Measurements from ENCODE around the gene OPN1SW.

Gene OPN1SW

GRCh38 chr7:128755075-128755818, 20.3 kb downstream of the OPN1SW start:
- no peaks in the 10 kb centered on the region for H3K9me3 ChIP-seq (ENCODE audit: insufficient read depth, low read depth, low read length)
- no peak overlapping the region for H3K4me2 ChIP-seq (ENCODE audit: low read depth, low read length, poor library complexity, severe bottlenecking)
- H3K36me3 ChIP-seq (ENCODE audit: insufficient read depth, low read length) = peaks cover 90% of the 10 kb centered on the region
- H3K4me3 ChIP-seq (ENCODE audit: low read length, poor library complexity, severe bottlenecking) = no peak overlapping the region
- no peak for TF ChIP-seq EZH2phosphoT487 (IDR thresholded peaks at IDR 0.05; ENCODE audit: borderline replicate concordance)
- TF ChIP-seq, protein P1, sequence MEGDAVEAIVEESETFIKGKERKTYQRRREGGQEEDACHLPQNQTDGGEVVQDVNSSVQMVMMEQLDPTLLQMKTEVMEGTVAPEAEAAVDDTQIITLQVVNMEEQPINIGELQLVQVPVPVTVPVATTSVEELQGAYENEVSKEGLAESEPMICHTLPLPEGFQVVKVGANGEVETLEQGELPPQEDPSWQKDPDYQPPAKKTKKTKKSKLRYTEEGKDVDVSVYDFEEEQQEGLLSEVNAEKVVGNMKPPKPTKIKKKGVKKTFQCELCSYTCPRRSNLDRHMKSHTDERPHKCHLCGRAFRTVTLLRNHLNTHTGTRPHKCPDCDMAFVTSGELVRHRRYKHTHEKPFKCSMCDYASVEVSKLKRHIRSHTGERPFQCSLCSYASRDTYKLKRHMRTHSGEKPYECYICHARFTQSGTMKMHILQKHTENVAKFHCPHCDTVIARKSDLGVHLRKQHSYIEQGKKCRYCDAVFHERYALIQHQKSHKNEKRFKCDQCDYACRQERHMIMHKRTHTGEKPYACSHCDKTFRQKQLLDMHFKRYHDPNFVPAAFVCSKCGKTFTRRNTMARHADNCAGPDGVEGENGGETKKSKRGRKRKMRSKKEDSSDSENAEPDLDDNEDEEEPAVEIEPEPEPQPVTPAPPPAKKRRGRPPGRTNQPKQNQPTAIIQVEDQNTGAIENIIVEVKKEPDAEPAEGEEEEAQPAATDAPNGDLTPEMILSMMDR (conservative IDR thresholded peaks at IDR 0.05; ENCODE audit: low read length) = no peak
- H4K20me1 ChIP-seq (ENCODE audit: insufficient read depth, low read length, poor library complexity, severe bottlenecking) = peaks cover 10% of the 10 kb centered on the region
- no peaks in the 10 kb centered on the region for H3K27me3 ChIP-seq (ENCODE audit: insufficient read depth, low read length, poor library complexity, severe bottlenecking)
- peaks cover 6% of the 10 kb centered on the region for H3K4me1 ChIP-seq (ENCODE audit: insufficient read depth, low read length, poor library complexity, severe bottlenecking)
- H3K79me2 ChIP-seq (ENCODE audit: insufficient read depth, low read length) = peaks cover 21% of the 10 kb centered on the region; the same call in 1 of the 2 replicates
- no peak overlapping the region for H2AFZ ChIP-seq (ENCODE audit: low read length)
- H3K9me2 ChIP-seq (replicated peaks; ENCODE audit: low read depth, low read length) = no peaks in the 10 kb centered on the region
- H3K9ac ChIP-seq (ENCODE audit: low read depth, low read length, poor library complexity, severe bottlenecking) = no peak overlapping the region
- H3F3A ChIP-seq (ENCODE audit: low read depth) = no peaks in the 10 kb centered on the region

- Histone ChIP-seq H4K20me1 (ENCODE audit: insufficient read depth, low read length, poor library complexity, severe bottlenecking) (peaks cover 28% of the 10 kb centered on the region), H3K9me2 (replicated peaks; ENCODE audit: low read depth, low read length) (no peaks in the 10 kb centered on the region), H3F3A (ENCODE audit: low read depth) (no peaks in the 10 kb centered on the region), H3K79me2 (ENCODE audit: insufficient read depth, low read length) (peaks cover 46% of the 10 kb centered on the region), H3K4me3 (ENCODE audit: low read length, poor library complexity, severe bottlenecking) (no peak overlapping the region), H3K36me3 (ENCODE audit: insufficient read depth, low read length) (peaks cover 88% of the 10 kb centered on the region), H3K9me3 (ENCODE audit: insufficient read depth, low read depth, low read length) (no peaks in the 10 kb centered on the region), H2AFZ (ENCODE audit: low read length) (no peak overlapping the region), H3K4me2 (ENCODE audit: low read depth, low read length, poor library complexity, severe bottlenecking) (no peak overlapping the region), H3K9ac (ENCODE audit: low read depth, low read length, poor library complexity, severe bottlenecking) (no peak overlapping the region), H3K4me1 (ENCODE audit: insufficient read depth, low read length, poor library complexity, severe bottlenecking) (peaks cover 12% of the 10 kb centered on the region), H3K27me3 (ENCODE audit: insufficient read depth, low read length, poor library complexity, severe bottlenecking) (no peaks in the 10 kb centered on the region)
- TF ChIP-seq, protein P1 (conservative IDR thresholded peaks at IDR 0.05; ENCODE audit: low read length) = no peak
- no peak for TF ChIP-seq EZH2phosphoT487 (IDR thresholded peaks at IDR 0.05; ENCODE audit: borderline replicate concordance)
These were observed 23.3 kb downstream of the OPN1SW start for GRCh38 chr7:128752251-128752650.

- H3K9ac ChIP-seq (ENCODE audit: low read depth, low read length, poor library complexity, severe bottlenecking) = no peak overlapping the region
- no peaks in the 10 kb centered on the region for H3F3A ChIP-seq (ENCODE audit: low read depth)
- H3K9me3 ChIP-seq (ENCODE audit: insufficient read depth, low read depth, low read length) = no peaks in the 10 kb centered on the region
- H3K27me3 ChIP-seq (ENCODE audit: insufficient read depth, low read length, poor library complexity, severe bottlenecking) = no peaks in the 10 kb centered on the region
- H2AFZ ChIP-seq (ENCODE audit: low read length) = no peak overlapping the region
- no peak overlapping the region for H3K4me3 ChIP-seq (ENCODE audit: low read length, poor library complexity, severe bottlenecking)
- H3K36me3 ChIP-seq (ENCODE audit: insufficient read depth, low read length) = peaks cover 45% of the 10 kb centered on the region
- H3K9me2 ChIP-seq (replicated peaks; ENCODE audit: low read depth, low read length) = no peaks in the 10 kb centered on the region
- TF ChIP-seq, protein P1 (conservative IDR thresholded peaks at IDR 0.05; ENCODE audit: low read length) = no peak
- no peak for TF ChIP-seq EZH2phosphoT487 (IDR thresholded peaks at IDR 0.05; ENCODE audit: borderline replicate concordance)
- H3K4me2 ChIP-seq (ENCODE audit: low read depth, low read length, poor library complexity, severe bottlenecking) = peak overlapping the region; percentile 20
- H3K4me1 ChIP-seq (ENCODE audit: insufficient read depth, low read length, poor library complexity, severe bottlenecking) = peaks cover 35% of the 10 kb centered on the region
- peaks cover 56% of the 10 kb centered on the region for H4K20me1 ChIP-seq (ENCODE audit: insufficient read depth, low read length, poor library complexity, severe bottlenecking)
- peaks cover 81% of the 10 kb centered on the region for H3K79me2 ChIP-seq (ENCODE audit: insufficient read depth, low read length)
These were observed 28.1 kb downstream of the OPN1SW start for GRCh38 chr7:128747327-128748079.
